AG04449 (cell line): ENCODE results near the gene SCN3B.
A peak's percentile ranks its signal among the peaks of the same experiment; 100 is the strongest.
"Not testable (repeated sequence)": the region's sequence is repeated elsewhere in the genome, so short reads cannot be mapped to it uniquely, and the experiment has no call there.

Experiments
- CTCF ChIA-PET: fragments of 350-600 bp; formaldehyde crosslinking; extraction: SDS; loops from one replicate; lab custom pipeline; 2021; ENCODE audit warnings: antibody characterized with exemption; lab: Yijun Ruan, JAX
- POLR2A ChIA-PET: fragments of 400-600, 350-600 bp; formaldehyde crosslinking; extraction: SDS; loops from one replicate; lab custom pipeline; 2020; ENCODE audit warnings: antibody characterized with exemption, inconsistent platforms; lab: Yijun Ruan, JAX
- DNase-seq: peaks from one replicate; pipeline ENCODE4 v3.0.0-alpha.2; 2010; ENCODE audit warnings: low read depth, low spot score
- H3K4me3 ChIP-seq: 2 replicates; pipeline ENCODE4 v1.5.1; 2011; ENCODE audit warnings: low read depth, mild to moderate bottlenecking, control low read depth, low read length
- TF ChIP-seq, protein P1 (sequence below): IDR thresholded peaks from one replicate; pipeline ENCODE4 v1.5.1; 2011; ENCODE audit warnings: mild to moderate bottlenecking, moderate library complexity, low read length, control low read depth, inconsistent platforms; ENCODE audit not compliant: insufficient read depth; ENCODE audit errors: missing control alignments

SCN3B gene

DNA sequence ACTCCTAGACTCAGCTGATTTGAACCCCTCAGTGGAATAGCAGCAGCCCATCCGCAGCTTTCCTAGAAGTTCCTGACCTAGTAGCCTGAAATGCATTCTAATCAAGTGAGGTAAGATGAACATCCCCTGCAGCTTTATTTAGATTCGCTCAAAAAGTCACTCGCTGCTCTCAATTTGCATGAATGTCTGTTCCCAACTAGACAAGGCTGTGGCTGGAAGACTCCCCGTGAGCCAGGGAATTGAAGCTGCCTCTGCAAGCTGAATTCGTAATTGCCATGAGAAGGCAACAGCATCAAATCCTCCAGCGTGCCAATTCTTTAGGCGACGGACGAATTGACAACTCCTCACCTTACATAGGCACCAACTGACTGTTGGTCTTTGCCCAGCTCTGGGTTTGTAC, 17.1 kb upstream of the SCN3B start:
- H3K4me3 ChIP-seq, result no peak overlapping the region
- no peak for DNase-seq
- ChIA-PET CTCF (interaction anchor here (1.5 kb wide), 1 partner anchor 39 kb away, joined by 7 read pairs; no protein-coding TSS in a partner anchor), POLR2A (no interaction called here)
- TF ChIP-seq, protein P1, sequence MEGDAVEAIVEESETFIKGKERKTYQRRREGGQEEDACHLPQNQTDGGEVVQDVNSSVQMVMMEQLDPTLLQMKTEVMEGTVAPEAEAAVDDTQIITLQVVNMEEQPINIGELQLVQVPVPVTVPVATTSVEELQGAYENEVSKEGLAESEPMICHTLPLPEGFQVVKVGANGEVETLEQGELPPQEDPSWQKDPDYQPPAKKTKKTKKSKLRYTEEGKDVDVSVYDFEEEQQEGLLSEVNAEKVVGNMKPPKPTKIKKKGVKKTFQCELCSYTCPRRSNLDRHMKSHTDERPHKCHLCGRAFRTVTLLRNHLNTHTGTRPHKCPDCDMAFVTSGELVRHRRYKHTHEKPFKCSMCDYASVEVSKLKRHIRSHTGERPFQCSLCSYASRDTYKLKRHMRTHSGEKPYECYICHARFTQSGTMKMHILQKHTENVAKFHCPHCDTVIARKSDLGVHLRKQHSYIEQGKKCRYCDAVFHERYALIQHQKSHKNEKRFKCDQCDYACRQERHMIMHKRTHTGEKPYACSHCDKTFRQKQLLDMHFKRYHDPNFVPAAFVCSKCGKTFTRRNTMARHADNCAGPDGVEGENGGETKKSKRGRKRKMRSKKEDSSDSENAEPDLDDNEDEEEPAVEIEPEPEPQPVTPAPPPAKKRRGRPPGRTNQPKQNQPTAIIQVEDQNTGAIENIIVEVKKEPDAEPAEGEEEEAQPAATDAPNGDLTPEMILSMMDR, result no peak

DNA sequence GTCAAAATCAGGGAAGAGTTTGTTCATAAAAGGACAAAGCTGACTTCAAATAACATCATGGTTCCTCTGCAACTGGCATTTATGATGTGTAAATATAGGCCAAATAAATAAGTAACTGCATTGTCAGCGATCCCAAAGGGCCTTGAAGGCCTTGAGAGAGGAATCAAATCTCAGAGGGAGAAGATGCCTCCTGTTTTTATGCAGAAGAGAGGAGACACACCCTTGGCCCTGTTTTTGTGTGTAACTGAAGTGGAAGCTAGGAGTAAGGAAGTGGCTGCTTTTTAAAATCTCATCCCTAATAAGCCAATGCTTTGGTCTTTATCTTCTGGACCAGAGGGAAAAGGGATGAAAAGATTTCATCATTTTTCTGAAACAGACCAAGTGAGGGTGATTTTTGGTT, 15.7 kb upstream of the SCN3B start:
- TF ChIP-seq, protein P1, result no peak
- DNase-seq, result no peak
- H3K4me3 ChIP-seq, result no peak overlapping the region
- ChIA-PET CTCF (no interaction called here), POLR2A (no interaction called here)

DNA sequence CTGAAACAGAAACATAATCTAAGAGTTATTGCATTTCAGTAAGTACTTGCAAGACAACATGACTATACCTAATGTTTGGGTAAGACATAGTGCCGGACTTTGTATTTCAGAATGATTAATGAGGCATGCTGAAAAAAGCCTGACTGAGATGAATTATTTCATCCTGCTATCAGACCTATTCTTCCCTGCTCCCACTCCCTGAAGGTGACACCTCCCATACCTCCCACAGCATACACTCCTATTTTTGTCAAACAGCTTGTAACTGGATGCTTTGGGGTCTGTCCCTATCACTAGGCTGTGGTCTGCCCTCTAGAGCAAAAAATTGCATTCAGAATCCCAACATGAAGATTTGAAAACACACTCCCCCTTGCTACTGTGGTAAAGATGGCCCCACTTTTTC, 10.9 kb upstream of the SCN3B start:
- DNase-seq, result no peak
- POLR2A ChIA-PET, result no interaction called here
- TF ChIP-seq, protein P1, result no peak

DNA sequence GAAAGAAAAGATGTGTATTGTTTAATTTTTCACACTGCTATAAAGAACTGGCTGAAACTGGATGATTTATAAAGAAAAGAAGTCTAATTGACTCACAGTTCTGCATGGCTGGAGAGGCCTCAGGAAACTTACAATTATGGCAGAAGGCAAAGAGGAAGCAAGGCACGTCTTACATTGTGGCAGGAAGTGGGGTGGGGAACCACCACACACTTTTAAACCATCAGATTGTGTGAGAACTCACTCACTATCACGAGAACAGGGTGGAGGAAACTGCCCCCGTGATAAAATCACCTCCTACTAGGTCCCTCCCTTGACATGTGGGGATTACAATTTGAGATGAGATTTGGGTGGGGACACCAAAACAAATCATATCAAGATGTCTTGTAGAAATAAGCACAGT, 5.5 kb upstream of the SCN3B start:
- DNase-seq, result not testable (repeated sequence)

More for the DNA sequence above, 10.9 kb upstream of the SCN3B start:
- H3K4me3 ChIP-seq, result no peak overlapping the region
- CTCF ChIA-PET, result no interaction called here

DNA sequence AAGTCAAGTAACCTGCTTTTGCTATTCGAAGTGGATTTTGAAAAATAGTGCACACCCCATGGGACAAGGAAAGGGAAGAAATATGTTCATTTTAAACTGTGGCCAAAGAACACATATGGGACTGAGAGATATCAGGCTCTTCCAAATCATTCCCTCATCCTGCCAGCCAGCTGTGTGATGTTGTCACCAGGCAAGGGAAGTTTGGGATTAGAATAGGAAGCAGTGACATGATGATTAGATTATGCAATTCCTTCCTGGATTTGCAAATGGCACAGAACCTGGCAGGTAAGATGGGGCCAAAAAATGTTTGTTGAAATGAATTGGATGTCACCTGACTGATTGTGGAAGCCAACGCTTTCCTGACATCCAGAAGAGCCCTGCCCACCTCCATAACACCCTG, 4.9 kb upstream of the SCN3B start:
- POLR2A ChIA-PET, result no interaction called here
- CTCF ChIA-PET, result interaction anchor here (0.7 to 0.9 kb wide), 2 partner anchors 22 to 48 kb away, joined by 3 to 4 read pairs; no protein-coding TSS in a partner anchor
- no peak overlapping the region for H3K4me3 ChIP-seq
- no peak for DNase-seq
- TF ChIP-seq, protein P1, result no peak

More for the DNA sequence above, 5.5 kb upstream of the SCN3B start:
- POLR2A ChIA-PET, CTCF ChIA-PET, H3K4me3 ChIP-seq: not testable (repeated sequence)

- TF ChIP-seq, protein P1, result no peak
- no peak for DNase-seq
- peak overlapping the region; percentile 62 for H3K4me3 ChIP-seq
- CTCF ChIA-PET, result interaction anchor here (1.2 to 5.2 kb wide), 5 partner anchors 10 to 87 kb away, joined by 3 to 27 read pairs (median 7); no protein-coding TSS in a partner anchor
- POLR2A ChIA-PET, result no interaction called here
These were observed 428 bp downstream of the SCN3B start for GRCh38 chr11:123653827-123654565.
